Ascending aorta (tissue), 2 donors: ENCODE data around the gene CAMK1D. TPM values are rescaled to one million over a fixed set of nuclear protein-coding genes. Genes with fewer than 3 reads are reported as not detected.

Experiments used
- DNase-seq, 2 donors: peaks; one replicate each; pipeline ENCODE4 v3.0.0-alpha.2; 2019; ENCODE audit warnings: low spot score in 2 of 2
- H3K27ac ChIP-seq, 2 donors: fragments of 200-600 bp; sonication (generic); one replicate each; pipeline ENCODE4 v1.5.1; 2016 to 2017; ENCODE audit warnings: mild to moderate bottlenecking in 1 of 2
- H3K27me3 ChIP-seq: fragments of 200-600 bp; sonication (generic); one replicate; pipeline ENCODE4 v1.5.1; 2017
- H3K36me3 ChIP-seq, 2 donors: fragments of 200-600 bp; sonication (generic); one replicate each; pipeline ENCODE4 v1.5.1; 2016
- H3K4me1 ChIP-seq, 2 donors: fragments of 200-600 bp; sonication (generic); one replicate each; pipeline ENCODE4 v1.5.1; 2016 to 2017; ENCODE audit warnings: mild to moderate bottlenecking in 1 of 2
- H3K4me3 ChIP-seq, 2 donors: fragments of 200-600 bp; sonication (generic); one replicate each; pipeline ENCODE4 v1.5.1; 2016 to 2017; ENCODE audit warnings: mild to moderate bottlenecking in 1 of 2
- H3K9me3 ChIP-seq, 2 donors: fragments of 200-600 bp; sonication (generic); one replicate each; pipeline ENCODE4 v1.5.1; 2016
- intact Hi-C: fragments of 100-400 bp; cut with DNase I; formaldehyde crosslinking; loops from one replicate; pipeline ENCODE4 v1.15.1; 2023
- total RNA-seq: library from RNA; depleted of rRNA; stranded (reverse); fragments of >200 nt; gene quantifications from one replicate; pipeline ENCODE4 v1.1.0, GENCODE V29; 2016
- TF ChIP-seq, protein P1 (sequence below), 3 experiments: fragments of 200-600 bp in 2 of 3; fragments of 450-650 bp in 1 of 3; sonication (generic) in 2 of 3; IDR thresholded peaks; one replicate each; pipeline ENCODE4 v1.5.1; 2016 to 2019; ENCODE audit warnings: antibody characterized with exemption in 3 of 3, mild to moderate bottlenecking in 1 of 3, moderate library complexity in 1 of 3

The CAMK1D gene
- total RNA-seq, 1 donor from 2014 or later = 4.2 TPM

DNA sequence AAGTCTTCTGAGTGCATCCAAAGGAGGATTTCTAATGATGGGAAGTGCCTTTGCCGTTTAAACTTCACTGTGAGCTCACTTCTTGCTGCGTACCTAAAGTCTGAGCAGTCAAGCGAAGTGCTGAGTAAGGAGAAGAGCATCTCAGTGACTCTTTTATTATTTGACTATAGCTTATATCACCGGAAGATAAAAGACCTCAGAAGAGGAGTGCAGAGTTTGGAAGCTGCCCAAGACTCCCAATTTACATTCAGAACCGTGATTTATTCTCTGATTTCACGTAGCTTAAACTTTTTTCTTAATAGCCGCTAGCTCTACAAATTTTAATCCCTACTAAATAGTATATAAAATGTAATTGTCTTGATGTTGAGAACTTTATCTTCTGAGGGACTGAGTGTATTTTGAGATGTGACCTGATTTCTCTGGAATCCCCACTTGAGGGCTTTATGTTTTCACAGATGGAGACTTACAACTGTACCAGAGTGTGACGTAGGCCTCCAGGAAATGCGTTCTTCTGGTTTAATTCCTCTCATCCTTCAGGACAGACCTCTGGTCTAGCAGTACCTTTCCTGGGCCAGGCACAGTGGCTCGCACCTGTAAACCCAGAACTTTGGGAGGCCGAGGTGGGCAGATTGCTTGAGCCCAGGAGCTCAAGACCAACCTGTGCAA, 51.1 kb downstream of the CAMK1D start:
- intact Hi-C loops = no loop called here
- Histone ChIP-seq H3K9me3 (no peaks in the 10 kb centered on the region), H3K27me3 (no peaks in the 10 kb centered on the region), H3K4me1 (peaks cover 0 to 5% of the 10 kb centered on the region in 2 donors), H3K36me3 (no peaks in the 10 kb centered on the region), H3K27ac (no peak overlapping the region), H3K4me3 (no peak overlapping the region)
- TF ChIP-seq, protein P1, sequence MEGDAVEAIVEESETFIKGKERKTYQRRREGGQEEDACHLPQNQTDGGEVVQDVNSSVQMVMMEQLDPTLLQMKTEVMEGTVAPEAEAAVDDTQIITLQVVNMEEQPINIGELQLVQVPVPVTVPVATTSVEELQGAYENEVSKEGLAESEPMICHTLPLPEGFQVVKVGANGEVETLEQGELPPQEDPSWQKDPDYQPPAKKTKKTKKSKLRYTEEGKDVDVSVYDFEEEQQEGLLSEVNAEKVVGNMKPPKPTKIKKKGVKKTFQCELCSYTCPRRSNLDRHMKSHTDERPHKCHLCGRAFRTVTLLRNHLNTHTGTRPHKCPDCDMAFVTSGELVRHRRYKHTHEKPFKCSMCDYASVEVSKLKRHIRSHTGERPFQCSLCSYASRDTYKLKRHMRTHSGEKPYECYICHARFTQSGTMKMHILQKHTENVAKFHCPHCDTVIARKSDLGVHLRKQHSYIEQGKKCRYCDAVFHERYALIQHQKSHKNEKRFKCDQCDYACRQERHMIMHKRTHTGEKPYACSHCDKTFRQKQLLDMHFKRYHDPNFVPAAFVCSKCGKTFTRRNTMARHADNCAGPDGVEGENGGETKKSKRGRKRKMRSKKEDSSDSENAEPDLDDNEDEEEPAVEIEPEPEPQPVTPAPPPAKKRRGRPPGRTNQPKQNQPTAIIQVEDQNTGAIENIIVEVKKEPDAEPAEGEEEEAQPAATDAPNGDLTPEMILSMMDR (IDR thresholded peaks at IDR 0.05) = no peak
- DNase-seq = peak in 1 of 2 donors; percentile 16

DNA sequence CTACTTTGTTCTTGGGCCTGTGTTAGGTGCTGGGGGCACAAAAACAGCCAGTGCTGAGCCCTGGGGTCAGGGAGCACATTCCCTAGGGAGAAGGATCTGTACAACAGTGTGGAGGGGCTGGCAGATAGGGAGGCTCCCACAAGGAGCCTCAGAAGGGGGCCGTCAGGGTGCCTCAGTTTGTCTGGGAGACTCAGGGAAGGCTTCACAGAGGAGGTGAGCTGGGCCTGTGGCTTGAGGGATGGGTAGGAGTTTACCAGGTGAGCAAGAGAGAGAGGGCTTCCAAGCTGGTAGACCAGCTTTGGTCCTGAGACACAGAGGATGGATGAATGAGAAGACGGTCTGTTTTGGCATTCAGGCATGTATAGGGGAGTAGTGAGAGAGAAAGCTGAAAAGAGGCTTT, 52.1 kb downstream of the CAMK1D start:
- no peak overlapping the region for H3K4me3 ChIP-seq
- H3K36me3 ChIP-seq = no peaks in the 10 kb centered on the region
- DNase-seq = no peak
- TF ChIP-seq, protein P1 (IDR thresholded peaks at IDR 0.05) = no peak
- intact Hi-C loops = no loop called here
- no peaks in the 10 kb centered on the region for H3K27me3 ChIP-seq
- H3K9me3 ChIP-seq = no peaks in the 10 kb centered on the region
- H3K27ac ChIP-seq = no peak overlapping the region
- H3K4me1 ChIP-seq = peaks cover 0 to 5% of the 10 kb centered on the region in 2 donors

DNA sequence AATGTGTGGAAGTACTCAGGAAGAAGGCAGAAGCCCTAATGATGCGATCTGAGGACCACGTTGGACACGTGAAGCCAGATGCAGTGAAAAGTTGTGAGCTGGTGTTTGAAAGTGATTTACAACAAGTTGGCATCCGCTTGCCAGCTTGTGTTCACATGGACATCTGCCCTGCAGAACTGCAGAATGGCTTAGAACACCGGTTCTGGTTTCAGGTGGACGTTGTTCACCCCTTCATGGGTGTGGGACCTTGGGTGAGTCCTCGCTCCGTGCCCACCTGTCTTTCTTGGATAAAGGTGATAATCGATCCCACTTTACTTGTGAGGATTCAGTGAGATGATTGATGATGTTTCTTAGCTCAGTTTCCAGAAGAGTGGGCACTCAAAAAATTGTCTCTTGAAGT, 53.8 kb downstream of the CAMK1D start:
- DNase-seq = no peak
- TF ChIP-seq, protein P1 (IDR thresholded peaks at IDR 0.05) = no peak
- Histone ChIP-seq H3K9me3 (no peaks in the 10 kb centered on the region), H3K27ac (no peak overlapping the region), H3K4me3 (no peak overlapping the region), H3K4me1 (no peaks in the 10 kb centered on the region), H3K36me3 (no peaks in the 10 kb centered on the region), H3K27me3 (no peaks in the 10 kb centered on the region)
- intact Hi-C loops = no loop called here

DNA sequence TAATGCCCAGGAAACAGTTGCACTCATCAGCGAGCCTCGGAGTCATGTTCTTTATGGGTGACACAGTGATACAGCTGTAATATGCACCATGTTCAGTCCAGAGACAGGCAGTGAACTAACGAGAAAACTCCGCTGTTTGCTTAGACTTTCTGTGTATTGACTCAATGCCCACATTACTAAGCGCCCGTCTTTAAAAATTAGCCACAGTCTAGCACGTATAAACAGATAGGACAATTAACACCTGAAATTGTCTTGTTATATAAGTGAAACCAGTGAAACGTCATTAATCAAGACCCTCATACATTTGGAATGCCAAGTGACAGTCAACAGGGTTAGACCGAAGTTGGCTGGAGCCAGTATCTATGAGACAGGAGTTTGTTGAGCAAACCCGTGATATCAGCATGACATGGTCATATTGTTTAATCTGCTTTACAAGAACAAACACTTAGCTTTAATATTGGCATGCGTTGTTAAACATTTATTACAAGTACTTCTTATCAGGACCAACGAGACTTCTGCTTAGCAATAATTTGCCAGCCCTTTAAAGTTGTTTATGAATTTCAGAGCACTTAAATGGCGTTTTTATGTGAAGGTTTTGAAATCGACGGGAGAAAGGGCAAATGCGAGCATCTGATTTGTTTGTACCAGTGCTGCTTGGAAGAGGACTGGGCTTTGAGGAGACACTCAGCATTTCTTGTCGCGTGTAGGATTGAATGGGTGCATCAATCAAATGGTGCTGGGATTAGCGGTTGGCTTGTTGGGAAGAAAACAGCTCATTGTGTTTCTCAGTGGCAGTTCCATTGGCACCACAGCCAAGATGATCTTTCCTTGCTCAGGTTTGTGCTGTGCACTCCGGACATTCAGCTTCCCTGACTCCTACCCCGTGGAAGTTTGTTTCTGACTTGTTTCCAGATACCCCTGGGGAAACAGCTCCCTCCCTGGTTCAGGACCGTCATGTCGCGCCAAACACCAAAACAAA, 56.3 kb downstream of the CAMK1D start:
- no peaks in the 10 kb centered on the region for H3K9me3 ChIP-seq
- no peaks in the 10 kb centered on the region for H3K36me3 ChIP-seq
- no peak overlapping the region for H3K27ac ChIP-seq
- no peak overlapping the region for H3K4me3 ChIP-seq
- intact Hi-C loops = no loop called here
- peak in 1 of 2 donors; percentile 33 for DNase-seq
- H3K27me3 ChIP-seq = no peaks in the 10 kb centered on the region
- TF ChIP-seq, protein P1 (IDR thresholded peaks at IDR 0.05) = no peak
- H3K4me1 ChIP-seq = no peaks in the 10 kb centered on the region

DNA sequence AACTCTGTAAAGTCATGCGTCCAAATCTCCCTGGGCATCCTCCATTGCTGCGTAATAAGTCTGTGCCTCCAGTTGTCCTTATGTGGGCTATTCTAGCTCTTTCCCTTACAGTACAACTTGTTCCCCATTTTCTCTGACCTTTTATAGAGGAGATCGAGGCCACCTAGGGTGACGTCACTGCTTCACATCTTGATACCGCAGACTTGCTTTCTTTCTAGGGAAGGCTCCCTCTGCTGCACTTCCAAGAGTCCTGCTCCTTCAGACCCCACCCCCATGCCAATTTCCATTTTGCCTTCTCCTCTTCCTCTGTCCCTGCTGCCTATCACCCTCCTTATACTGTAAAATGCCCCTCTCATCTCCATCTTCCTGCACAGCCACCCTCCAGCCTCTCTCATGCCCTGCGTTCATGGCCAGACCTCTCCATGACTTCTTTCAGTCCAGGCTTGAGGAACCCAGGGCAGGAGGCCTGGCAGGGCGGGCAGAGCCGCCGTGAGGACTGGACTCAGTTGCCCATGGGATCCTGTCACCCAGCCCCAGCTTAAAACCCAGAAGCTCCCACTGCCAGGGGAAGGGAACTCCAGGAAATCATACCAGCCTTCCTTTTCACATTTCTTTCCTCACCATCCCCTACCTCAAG, 57.5 kb downstream of the CAMK1D start:
- intact Hi-C loops = no loop called here
- Histone ChIP-seq H3K27ac (no peak overlapping the region), H3K36me3 (no peaks in the 10 kb centered on the region), H3K9me3 (no peaks in the 10 kb centered on the region), H3K27me3 (no peaks in the 10 kb centered on the region), H3K4me1 (no peaks in the 10 kb centered on the region), H3K4me3 (no peak overlapping the region)
- DNase-seq = peak in 1 of 2 donors; percentile 31
- TF ChIP-seq, protein P1 (IDR thresholded peaks at IDR 0.05) = no peak
